KMS-11 (cell line): ENCODE data around the gene GXYLT2.

Experiments
- H2AFZ ChIP-seq: fragments of 200-600 bp; sonication (generic); 2 replicates; pipeline ENCODE4 v1.6.1; 2016; ENCODE audit warnings: antibody characterized with exemption, mixed run types, low read depth
- H3K27ac ChIP-seq: fragments of 200-600 bp; sonication (generic); 2 replicates; pipeline ENCODE4 v1.6.1; 2016; ENCODE audit warnings: mild to moderate bottlenecking, mixed run types
- H3K27me3 ChIP-seq: fragments of 200-600 bp; sonication (generic); 2 replicates; pipeline ENCODE4 v1.6.1; 2017; ENCODE audit warnings: mild to moderate bottlenecking, low read depth, mixed run types, moderate library complexity; ENCODE audit not compliant: insufficient read depth
- H3K36me3 ChIP-seq: fragments of 200-600 bp; sonication (generic); 2 replicates; pipeline ENCODE4 v1.6.1; 2017; ENCODE audit warnings: mild to moderate bottlenecking, mixed run types; ENCODE audit not compliant: insufficient read depth
- H3K4me1 ChIP-seq: fragments of 200-600 bp; sonication (generic); 2 replicates; pipeline ENCODE4 v1.6.1; 2016; ENCODE audit warnings: mild to moderate bottlenecking, low read depth, mixed run types; ENCODE audit not compliant: poor library complexity, severe bottlenecking
- H3K4me2 ChIP-seq: fragments of 200-600 bp; sonication (generic); 2 replicates; pipeline ENCODE4 v1.7.0; 2016; ENCODE audit warnings: mild to moderate bottlenecking, mixed run types
- H3K4me3 ChIP-seq: fragments of 200-600 bp; sonication (generic); IDR thresholded peaks from 2 replicates; pipeline ENCODE4 v1.6.1; 2017; ENCODE audit warnings: low read depth, low read length, mixed read lengths; ENCODE audit not compliant: insufficient read depth
- H3K79me2 ChIP-seq: fragments of 200-600 bp; sonication (generic); 2 replicates; pipeline ENCODE4 v1.6.1; 2016; ENCODE audit warnings: low read depth, mixed run types; ENCODE audit not compliant: insufficient read depth
- H3K9ac ChIP-seq: fragments of 200-600 bp; sonication (generic); 2 replicates; pipeline ENCODE4 v1.6.1; 2016; ENCODE audit warnings: mild to moderate bottlenecking, mixed run types
- H4K20me1 ChIP-seq: fragments of 200-600 bp; sonication (generic); 2 replicates; pipeline ENCODE4 v1.6.1; 2016; ENCODE audit warnings: mild to moderate bottlenecking, mixed run types; ENCODE audit not compliant: insufficient read depth
- TF ChIP-seq, protein P1 (sequence below): fragments of 200-600 bp; sonication (generic); conservative IDR thresholded peaks from 2 replicates; pipeline ENCODE4 v1.6.1; 2017; ENCODE audit warnings: low read depth, mild to moderate bottlenecking, antibody characterized with exemption, low read length, moderate library complexity, mixed read lengths

Gene GXYLT2

GRCh38 chr3:72847282-72847681, 40.6 kb upstream of the GXYLT2 start:
- Histone ChIP-seq H3K27ac (no peak overlapping the region), H2AFZ (no peak overlapping the region), H3K4me2 (peak overlapping the region; percentile 53), H3K4me1 (peaks cover 15% of the 10 kb centered on the region), H3K36me3 (no peaks in the 10 kb centered on the region), H4K20me1 (no peaks in the 10 kb centered on the region), H3K9ac (no peak overlapping the region), H3K27me3 (peaks cover 14% of the 10 kb centered on the region), H3K79me2 (no peaks in the 10 kb centered on the region; the same call in 1 of the 2 replicates), H3K4me3 (peak overlapping the region; percentile 29)
- TF ChIP-seq, protein P1, sequence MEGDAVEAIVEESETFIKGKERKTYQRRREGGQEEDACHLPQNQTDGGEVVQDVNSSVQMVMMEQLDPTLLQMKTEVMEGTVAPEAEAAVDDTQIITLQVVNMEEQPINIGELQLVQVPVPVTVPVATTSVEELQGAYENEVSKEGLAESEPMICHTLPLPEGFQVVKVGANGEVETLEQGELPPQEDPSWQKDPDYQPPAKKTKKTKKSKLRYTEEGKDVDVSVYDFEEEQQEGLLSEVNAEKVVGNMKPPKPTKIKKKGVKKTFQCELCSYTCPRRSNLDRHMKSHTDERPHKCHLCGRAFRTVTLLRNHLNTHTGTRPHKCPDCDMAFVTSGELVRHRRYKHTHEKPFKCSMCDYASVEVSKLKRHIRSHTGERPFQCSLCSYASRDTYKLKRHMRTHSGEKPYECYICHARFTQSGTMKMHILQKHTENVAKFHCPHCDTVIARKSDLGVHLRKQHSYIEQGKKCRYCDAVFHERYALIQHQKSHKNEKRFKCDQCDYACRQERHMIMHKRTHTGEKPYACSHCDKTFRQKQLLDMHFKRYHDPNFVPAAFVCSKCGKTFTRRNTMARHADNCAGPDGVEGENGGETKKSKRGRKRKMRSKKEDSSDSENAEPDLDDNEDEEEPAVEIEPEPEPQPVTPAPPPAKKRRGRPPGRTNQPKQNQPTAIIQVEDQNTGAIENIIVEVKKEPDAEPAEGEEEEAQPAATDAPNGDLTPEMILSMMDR, result no peak

GRCh38 chr3:72847751-72848702, 39.8 kb upstream of the GXYLT2 start, which contains the start of gene SHQ1:
Gene SHQ1 (minus strand): TSS chr3:72848445. CDS start chr3:72848340, 105 bp downstream.
- H4K20me1 ChIP-seq, result no peaks in the 10 kb centered on the region
- TF ChIP-seq, protein P1, result no peak
- peak within 1 kb of the TSS; percentile 73 for H2AFZ ChIP-seq
- peaks cover 15% of the 10 kb centered on the region for H3K4me1 ChIP-seq
- H3K27ac ChIP-seq, result no peak within 1 kb of the TSS
- H3K4me2 ChIP-seq, result peak within 1 kb of the TSS; percentile 98
- H3K27me3 ChIP-seq, result peaks cover 14% of the 10 kb centered on the region
- peak within 1 kb of the TSS; percentile 25; the same call in 1 of the 2 replicates for H3K9ac ChIP-seq
- no peaks in the 10 kb centered on the region; the same call in 1 of the 2 replicates for H3K79me2 ChIP-seq
- no peaks in the 10 kb centered on the region for H3K36me3 ChIP-seq
- H3K4me3 ChIP-seq, result peak within 1 kb of the TSS; percentile 29

DNA sequence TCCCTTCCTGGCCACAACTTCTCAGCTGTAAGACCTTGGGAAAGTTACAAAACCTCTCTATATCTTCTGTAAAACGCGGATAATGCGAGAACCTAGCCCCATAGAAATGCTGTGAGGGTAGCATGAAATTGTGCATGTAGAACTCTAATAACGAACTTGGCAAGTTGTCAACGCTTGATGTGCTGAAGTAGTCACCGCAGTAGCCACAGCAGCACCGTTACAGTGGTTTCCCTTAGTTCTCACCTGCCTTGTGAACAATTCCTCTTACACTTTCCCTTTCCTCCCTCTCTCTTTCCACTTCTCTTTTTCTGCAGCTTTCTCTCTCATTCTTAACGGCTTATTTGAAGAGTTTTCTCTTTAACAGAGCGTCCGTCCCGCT, 39.2 kb upstream of the GXYLT2 start:
- TF ChIP-seq, protein P1, result no peak
- no peak overlapping the region for H3K27ac ChIP-seq
- H3K4me1 ChIP-seq, result peaks cover 15% of the 10 kb centered on the region
- H4K20me1 ChIP-seq, result no peaks in the 10 kb centered on the region
- peak overlapping the region; percentile 13 for H3K4me3 ChIP-seq
- no peaks in the 10 kb centered on the region; the same call in 1 of the 2 replicates for H3K79me2 ChIP-seq
- peaks cover 14% of the 10 kb centered on the region for H3K27me3 ChIP-seq
- H3K9ac ChIP-seq, result no peak overlapping the region
- H3K4me2 ChIP-seq, result peak overlapping the region; percentile 98
- H2AFZ ChIP-seq, result peak overlapping the region; percentile 73
- H3K36me3 ChIP-seq, result no peaks in the 10 kb centered on the region

DNA sequence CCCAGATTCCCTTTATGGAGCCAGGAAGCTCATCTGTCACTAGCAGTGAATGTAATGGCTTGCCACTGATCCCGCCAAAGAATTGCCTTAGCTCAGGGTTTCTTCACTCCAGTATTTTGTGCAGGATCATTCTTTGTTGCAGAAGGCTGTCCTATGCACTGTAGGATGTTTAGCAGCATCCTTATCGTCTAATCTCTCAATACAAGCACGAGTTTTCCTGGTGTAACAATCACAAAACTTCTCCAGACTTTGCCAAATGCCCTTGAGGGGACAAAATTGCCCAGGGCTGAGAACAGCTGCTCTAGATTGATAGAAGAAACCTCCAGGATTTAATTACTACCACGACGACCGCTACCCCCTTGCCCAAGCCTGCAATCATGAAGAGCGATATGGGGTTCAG, 32.8 kb upstream of the GXYLT2 start:
- Histone ChIP-seq H3K4me1 (peaks cover under 1% of the 10 kb centered on the region), H4K20me1 (no peaks in the 10 kb centered on the region), H3K27ac (no peak overlapping the region), H3K27me3 (peaks cover 9% of the 10 kb centered on the region; the same call in 1 of the 2 replicates), H3K4me2 (no peak overlapping the region), H3K79me2 (no peaks in the 10 kb centered on the region), H3K4me3 (no peak overlapping the region), H2AFZ (no peak overlapping the region), H3K36me3 (no peaks in the 10 kb centered on the region), H3K9ac (no peak overlapping the region)
- TF ChIP-seq, protein P1, result no peak
